Panc1 (cell line): Measurements from ENCODE around the gene MPO. TPM values are rescaled to one million over a fixed set of nuclear protein-coding genes. Genes with fewer than 3 reads are reported as not detected.

Experiments
- ATAC-seq: fragments of 200-7000 bp; cut with Tn5 transposase; 2 replicates; pipeline ENCODE4 v1.9.1; 2020; ENCODE audit warnings: mild to moderate bottlenecking, moderate library complexity
- BruUV-seq: library from RNA; stranded (reverse); fragments of 400-500 nt; replicated peaks from 2 replicates; lab custom pipeline; 2021; lab: Mats Ljungman, UMichigan
- CTCF ChIA-PET: fragments of 300-600 bp; sonication (Branson Sonifier 250); formaldehyde crosslinking; loops from one replicate; lab custom pipeline; 2022; ENCODE audit warnings: antibody characterized with exemption; lab: Charles Lee
- POLR2A ChIA-PET: fragments of 300-600 bp; sonication (Branson Sonifier 250); formaldehyde crosslinking; loops from one replicate; lab custom pipeline; 2022; ENCODE audit warnings: antibody characterized with exemption; lab: Charles Lee
- DNase-seq: peaks from one replicate; pipeline ENCODE4 v3.0.0-alpha.2; 2010; ENCODE audit warnings: low read depth, low spot score
- H3K27ac ChIP-seq: 2 replicates; pipeline ENCODE4 v1.5.1; 2011; ENCODE audit warnings: mild to moderate bottlenecking, low read length, inconsistent platforms
- H3K27me3 ChIP-seq: fragments of 200-500 bp; sonication (Bioruptor generic); 2 replicates; pipeline ENCODE4 v1.6.0; 2014; ENCODE audit warnings: low read length, inconsistent platforms; ENCODE audit not compliant: control insufficient read depth, insufficient read depth
- H3K36me3 ChIP-seq: fragments of 200-500 bp; sonication (Bioruptor generic); 2 replicates; pipeline ENCODE4 v1.5.1; 2014; ENCODE audit warnings: inconsistent platforms, mild to moderate bottlenecking, low read length, moderate library complexity; ENCODE audit not compliant: control insufficient read depth, insufficient read depth
- H3K4me1 ChIP-seq: 2 replicates; pipeline ENCODE4 v1.5.1; 2011; ENCODE audit warnings: inconsistent platforms, mild to moderate bottlenecking, low read length, moderate library complexity; ENCODE audit not compliant: control insufficient read depth, insufficient read depth
- H3K4me3 ChIP-seq, 2 experiments: 2 replicates each; pipeline ENCODE4 v1.5.1; 2011 to 2012; ENCODE audit warnings: low read depth in 2 of 2, low read length in 2 of 2, mild to moderate bottlenecking in 2 of 2, inconsistent platforms in 1 of 2, moderate library complexity in 1 of 2
- H3K9me3 ChIP-seq: fragments of 200-500 bp; sonication (Bioruptor generic); 2 replicates; pipeline ENCODE4 v1.5.1; 2014; ENCODE audit warnings: low read depth, mild to moderate bottlenecking, inconsistent platforms, low read length, moderate library complexity; ENCODE audit not compliant: control insufficient read depth, insufficient read depth
- POLR2AphosphoS5 ChIP-seq: IDR thresholded peaks from 2 replicates; pipeline ENCODE4 v1.6.1; 2012; ENCODE audit warnings: mild to moderate bottlenecking, low read depth, low read length, moderate library complexity
- SIN3A ChIP-seq: IDR thresholded peaks from 2 replicates; pipeline ENCODE4 v1.6.1; 2012; ENCODE audit warnings: low read depth, mild to moderate bottlenecking, low read length, moderate library complexity, borderline replicate concordance; ENCODE audit not compliant: insufficient read depth
- TCF7L2 ChIP-seq: IDR thresholded peaks from 2 replicates; pipeline ENCODE4 v1.6.1; 2011; ENCODE audit warnings: mild to moderate bottlenecking, low read depth, low read length, inconsistent platforms
- in situ Hi-C: cut with HindIII; loops from 2 replicates; pipeline ENCODE4 v1.10.0; 2016; ENCODE audit warnings: low sequenced_read_pairs, low pct_unique_long_range_greater_than_20kb
- intact Hi-C: fragments of 100-400 bp; cut with micrococcal nuclease; formaldehyde crosslinking; loops from one replicate; pipeline ENCODE4 v1.10.0; 2022; ENCODE audit not compliant: unreplicated experiment
- total RNA-seq: library from RNA; stranded (reverse); gene quantifications from one replicate; pipeline ENCODE4 v1.2.1, GENCODE V29; 2021; ENCODE audit not compliant: unreplicated experiment
- TF ChIP-seq, protein P1 (sequence below): fragments of 450-650 bp; IDR thresholded peaks from 2 replicates; pipeline ENCODE4 v1.5.1; 2017; ENCODE audit warnings: mild to moderate bottlenecking
- TF ChIP-seq, protein P2 (sequence below), 2 experiments: IDR thresholded peaks; 2 replicates each; pipeline ENCODE4 v1.6.1; 2011 to 2012; ENCODE audit warnings: low read depth in 2 of 2, control low read depth in 1 of 2, low read length in 1 of 2, mild to moderate bottlenecking in 1 of 2, moderate library complexity in 1 of 2; ENCODE audit not compliant: insufficient read depth in 1 of 2

The MPO gene
- total RNA-seq, 1 experiment from 2014 or later: not detected

DNA sequence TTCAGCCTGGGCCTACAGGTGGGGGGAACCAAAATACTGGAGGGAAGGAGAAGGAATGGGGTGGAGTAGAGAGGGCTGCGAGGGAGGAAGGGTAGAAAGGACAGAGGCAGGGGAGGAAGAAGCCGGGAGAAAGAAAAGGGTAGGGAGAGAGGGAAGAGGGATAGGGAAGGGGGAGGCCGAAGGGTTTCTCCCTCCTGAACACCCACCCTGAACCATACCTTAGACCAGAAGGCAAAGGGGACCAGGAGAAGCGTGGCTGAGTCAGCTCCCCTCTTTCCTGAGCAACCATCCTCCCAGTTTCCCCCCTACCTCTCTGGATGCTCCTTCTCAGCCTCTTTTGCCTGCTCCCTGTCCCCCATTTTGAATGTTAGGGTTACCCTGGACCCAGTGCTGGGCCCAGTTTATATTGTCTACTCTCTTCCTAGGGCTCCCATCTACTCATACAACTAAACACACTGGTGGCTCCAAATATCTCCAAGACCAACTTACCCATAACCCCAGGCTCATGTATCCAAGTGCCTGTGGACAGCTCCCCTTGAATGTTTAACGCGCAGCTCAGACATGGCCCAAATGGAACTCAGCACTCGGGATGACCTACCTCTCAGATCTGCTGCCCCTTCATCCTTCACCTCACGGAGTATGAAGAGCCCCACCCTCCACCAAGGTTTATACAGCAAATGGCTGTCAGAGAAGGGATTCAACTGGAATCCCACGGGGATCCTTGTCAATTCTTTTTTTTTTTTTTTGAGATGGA is 40.0 kb upstream of the MPO start:
- BruUV-seq: no TSS peak
- H3K27ac ChIP-seq: no peak overlapping the region
- no peak overlapping the region for H3K4me3 ChIP-seq
- POLR2A ChIA-PET: no interaction called here
- no peaks in the 10 kb centered on the region for H3K4me1 ChIP-seq
- no peaks in the 10 kb centered on the region for H3K36me3 ChIP-seq
- in situ Hi-C loops: no loop called here
- DNase-seq: no peak
- no peaks in the 10 kb centered on the region for H3K27me3 ChIP-seq
- TF ChIP-seq, protein P1, sequence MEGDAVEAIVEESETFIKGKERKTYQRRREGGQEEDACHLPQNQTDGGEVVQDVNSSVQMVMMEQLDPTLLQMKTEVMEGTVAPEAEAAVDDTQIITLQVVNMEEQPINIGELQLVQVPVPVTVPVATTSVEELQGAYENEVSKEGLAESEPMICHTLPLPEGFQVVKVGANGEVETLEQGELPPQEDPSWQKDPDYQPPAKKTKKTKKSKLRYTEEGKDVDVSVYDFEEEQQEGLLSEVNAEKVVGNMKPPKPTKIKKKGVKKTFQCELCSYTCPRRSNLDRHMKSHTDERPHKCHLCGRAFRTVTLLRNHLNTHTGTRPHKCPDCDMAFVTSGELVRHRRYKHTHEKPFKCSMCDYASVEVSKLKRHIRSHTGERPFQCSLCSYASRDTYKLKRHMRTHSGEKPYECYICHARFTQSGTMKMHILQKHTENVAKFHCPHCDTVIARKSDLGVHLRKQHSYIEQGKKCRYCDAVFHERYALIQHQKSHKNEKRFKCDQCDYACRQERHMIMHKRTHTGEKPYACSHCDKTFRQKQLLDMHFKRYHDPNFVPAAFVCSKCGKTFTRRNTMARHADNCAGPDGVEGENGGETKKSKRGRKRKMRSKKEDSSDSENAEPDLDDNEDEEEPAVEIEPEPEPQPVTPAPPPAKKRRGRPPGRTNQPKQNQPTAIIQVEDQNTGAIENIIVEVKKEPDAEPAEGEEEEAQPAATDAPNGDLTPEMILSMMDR: no peak
- TF ChIP-seq POLR2AphosphoS5: no peak
- TF ChIP-seq TCF7L2: no peak
- TF ChIP-seq, protein P2, sequence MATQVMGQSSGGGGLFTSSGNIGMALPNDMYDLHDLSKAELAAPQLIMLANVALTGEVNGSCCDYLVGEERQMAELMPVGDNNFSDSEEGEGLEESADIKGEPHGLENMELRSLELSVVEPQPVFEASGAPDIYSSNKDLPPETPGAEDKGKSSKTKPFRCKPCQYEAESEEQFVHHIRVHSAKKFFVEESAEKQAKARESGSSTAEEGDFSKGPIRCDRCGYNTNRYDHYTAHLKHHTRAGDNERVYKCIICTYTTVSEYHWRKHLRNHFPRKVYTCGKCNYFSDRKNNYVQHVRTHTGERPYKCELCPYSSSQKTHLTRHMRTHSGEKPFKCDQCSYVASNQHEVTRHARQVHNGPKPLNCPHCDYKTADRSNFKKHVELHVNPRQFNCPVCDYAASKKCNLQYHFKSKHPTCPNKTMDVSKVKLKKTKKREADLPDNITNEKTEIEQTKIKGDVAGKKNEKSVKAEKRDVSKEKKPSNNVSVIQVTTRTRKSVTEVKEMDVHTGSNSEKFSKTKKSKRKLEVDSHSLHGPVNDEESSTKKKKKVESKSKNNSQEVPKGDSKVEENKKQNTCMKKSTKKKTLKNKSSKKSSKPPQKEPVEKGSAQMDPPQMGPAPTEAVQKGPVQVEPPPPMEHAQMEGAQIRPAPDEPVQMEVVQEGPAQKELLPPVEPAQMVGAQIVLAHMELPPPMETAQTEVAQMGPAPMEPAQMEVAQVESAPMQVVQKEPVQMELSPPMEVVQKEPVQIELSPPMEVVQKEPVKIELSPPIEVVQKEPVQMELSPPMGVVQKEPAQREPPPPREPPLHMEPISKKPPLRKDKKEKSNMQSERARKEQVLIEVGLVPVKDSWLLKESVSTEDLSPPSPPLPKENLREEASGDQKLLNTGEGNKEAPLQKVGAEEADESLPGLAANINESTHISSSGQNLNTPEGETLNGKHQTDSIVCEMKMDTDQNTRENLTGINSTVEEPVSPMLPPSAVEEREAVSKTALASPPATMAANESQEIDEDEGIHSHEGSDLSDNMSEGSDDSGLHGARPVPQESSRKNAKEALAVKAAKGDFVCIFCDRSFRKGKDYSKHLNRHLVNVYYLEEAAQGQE (IDR thresholded peaks at IDR 0.05; ENCODE audit: insufficient read depth in 1 of 2, low read depth in 2 of 2, low read length in 1 of 2): no peak
- ATAC-seq: no peak
- intact Hi-C loops: no loop called here
- CTCF ChIA-PET: interaction anchor here (0.5 kb wide), 1 partner anchor 71 kb away, joined by 3 read pairs; no protein-coding TSS in a partner anchor
- no peaks in the 10 kb centered on the region for H3K9me3 ChIP-seq

DNA sequence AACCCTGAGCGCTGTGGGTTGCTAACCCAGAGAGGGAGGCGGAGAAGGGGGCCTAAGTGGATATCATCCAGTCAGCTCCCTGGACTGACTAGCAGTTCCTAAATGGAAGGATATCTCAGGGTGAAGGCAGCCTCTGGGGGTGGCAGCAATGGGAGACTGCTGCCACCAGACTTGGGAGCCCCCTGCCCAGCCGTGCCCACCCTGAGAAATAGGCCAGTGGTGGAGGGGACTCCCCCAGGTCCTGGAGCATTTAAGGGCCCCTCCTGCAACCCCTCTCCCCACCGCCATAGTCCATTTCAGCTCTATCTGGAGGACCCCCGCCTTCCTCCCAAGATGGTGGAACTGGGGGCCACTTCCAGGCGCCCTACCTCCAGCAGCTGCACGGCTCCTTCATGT is 39.4 kb upstream of the MPO start:
- Histone ChIP-seq H3K9me3 (no peaks in the 10 kb centered on the region), H3K36me3 (no peaks in the 10 kb centered on the region), H3K4me1 (no peaks in the 10 kb centered on the region), H3K27me3 (no peaks in the 10 kb centered on the region), H3K27ac (no peak overlapping the region), H3K4me3 (no peak overlapping the region)
- no peak for TF ChIP-seq TCF7L2
- TF ChIP-seq, protein P1: no peak
- TF ChIP-seq, protein P2 (IDR thresholded peaks at IDR 0.05; ENCODE audit: insufficient read depth in 1 of 2, low read depth in 2 of 2, low read length in 1 of 2): no peak
- no peak for TF ChIP-seq SIN3A
- no peak for TF ChIP-seq POLR2AphosphoS5
- ChIA-PET POLR2A (no interaction called here), CTCF (interaction anchor here (0.5 kb wide), 1 partner anchor 71 kb away, joined by 3 read pairs; no protein-coding TSS in a partner anchor)
- ATAC-seq (no peak), DNase-seq (no peak)
- BruUV-seq: no TSS peak
- in situ Hi-C loops (no loop called here), intact Hi-C loops (no loop called here)
